ENCODE measurements around the gene ELFN1.

Gene ELFN1

DNA sequence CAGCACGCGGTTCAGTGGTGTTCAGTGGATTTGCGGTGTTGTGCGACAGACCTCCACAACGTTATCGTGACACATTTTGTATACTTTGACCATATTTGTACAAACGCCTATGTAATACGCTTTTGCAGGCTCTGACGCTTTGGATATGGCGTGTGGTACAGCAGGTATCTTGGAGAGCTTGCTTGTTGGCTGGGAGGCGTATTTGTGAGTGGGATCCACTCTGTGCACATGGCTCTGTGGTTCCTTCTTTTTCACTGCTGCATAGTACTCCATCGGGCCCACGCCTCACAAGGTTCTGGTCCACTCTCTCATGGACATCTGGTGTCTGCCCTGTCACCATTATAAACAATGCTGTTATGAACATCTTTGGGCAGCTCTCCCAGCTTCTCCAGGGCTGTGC lies 53.2 kb downstream of the ELFN1 start:
- Mint-ChIP-seq H3K27me3 (ENCODE audit: low read depth, poor library complexity) (peaks cover 3% of the 10 kb centered on the region), H3K9me3 (peaks cover 2% of the 10 kb centered on the region), H3K36me3 (ENCODE audit: low read depth) (peaks cover 40% of the 10 kb centered on the region)

DNA sequence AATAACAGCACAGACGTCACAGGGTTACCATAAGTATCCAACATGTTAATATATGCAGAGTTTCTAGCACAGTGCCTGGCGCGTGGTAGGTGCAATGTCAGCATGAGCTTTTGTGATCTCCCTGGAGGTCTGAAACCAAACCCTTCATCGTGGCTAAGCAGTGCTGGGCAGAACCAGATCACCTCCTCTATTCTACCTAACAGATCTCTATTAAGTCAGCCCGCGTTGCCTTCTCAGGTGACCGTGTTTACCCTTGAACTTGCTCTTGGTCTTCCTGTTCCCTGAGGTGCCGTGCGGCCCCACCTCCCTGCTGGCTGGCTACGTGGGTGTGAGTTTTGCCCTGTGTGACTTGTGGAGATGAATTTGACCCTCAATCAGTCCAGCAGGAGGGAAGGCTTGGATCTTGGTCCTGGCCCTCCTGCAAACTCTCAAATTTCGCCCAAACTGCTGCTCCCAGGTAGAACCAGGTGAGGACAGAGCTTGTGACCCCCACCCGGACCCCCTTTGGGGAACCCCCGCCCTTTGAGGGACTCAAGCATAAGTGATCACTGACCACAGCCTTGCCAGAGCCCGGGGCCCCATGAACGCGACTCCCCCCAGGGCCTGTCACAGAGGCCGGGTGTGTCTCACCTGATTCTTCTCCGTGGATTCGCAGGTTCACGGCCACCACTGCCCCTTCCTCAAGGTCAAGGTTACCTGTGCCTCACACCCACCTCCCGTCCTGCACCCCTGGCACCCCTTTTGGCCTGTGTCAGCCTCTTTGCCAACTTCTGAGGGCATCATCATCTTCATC lies 54.2 kb downstream of the ELFN1 start:
- Mint-ChIP-seq H3K27ac (no peak overlapping the region), H3K9me3 (peaks cover 6% of the 10 kb centered on the region), H3K4me1 (peaks cover 10% of the 10 kb centered on the region), H3K36me3 (ENCODE audit: low read depth) (peaks cover 44% of the 10 kb centered on the region), H3K4me3 (no peak overlapping the region), H3K27me3 (ENCODE audit: low read depth, poor library complexity) (peaks cover 7% of the 10 kb centered on the region)
- TF ChIP-seq, protein P1, sequence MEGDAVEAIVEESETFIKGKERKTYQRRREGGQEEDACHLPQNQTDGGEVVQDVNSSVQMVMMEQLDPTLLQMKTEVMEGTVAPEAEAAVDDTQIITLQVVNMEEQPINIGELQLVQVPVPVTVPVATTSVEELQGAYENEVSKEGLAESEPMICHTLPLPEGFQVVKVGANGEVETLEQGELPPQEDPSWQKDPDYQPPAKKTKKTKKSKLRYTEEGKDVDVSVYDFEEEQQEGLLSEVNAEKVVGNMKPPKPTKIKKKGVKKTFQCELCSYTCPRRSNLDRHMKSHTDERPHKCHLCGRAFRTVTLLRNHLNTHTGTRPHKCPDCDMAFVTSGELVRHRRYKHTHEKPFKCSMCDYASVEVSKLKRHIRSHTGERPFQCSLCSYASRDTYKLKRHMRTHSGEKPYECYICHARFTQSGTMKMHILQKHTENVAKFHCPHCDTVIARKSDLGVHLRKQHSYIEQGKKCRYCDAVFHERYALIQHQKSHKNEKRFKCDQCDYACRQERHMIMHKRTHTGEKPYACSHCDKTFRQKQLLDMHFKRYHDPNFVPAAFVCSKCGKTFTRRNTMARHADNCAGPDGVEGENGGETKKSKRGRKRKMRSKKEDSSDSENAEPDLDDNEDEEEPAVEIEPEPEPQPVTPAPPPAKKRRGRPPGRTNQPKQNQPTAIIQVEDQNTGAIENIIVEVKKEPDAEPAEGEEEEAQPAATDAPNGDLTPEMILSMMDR (IDR thresholded peaks at IDR 0.05): no peak
- DNase-seq: no peak

More for the DNA sequence above, 53.2 kb downstream of the ELFN1 start:
- TF ChIP-seq, protein P1 (IDR thresholded peaks at IDR 0.05): no peak
- Mint-ChIP-seq H3K4me3 (no peak overlapping the region), H3K27ac (no peak overlapping the region), H3K4me1 (peaks cover 10% of the 10 kb centered on the region)
- DNase-seq: no peak

DNA sequence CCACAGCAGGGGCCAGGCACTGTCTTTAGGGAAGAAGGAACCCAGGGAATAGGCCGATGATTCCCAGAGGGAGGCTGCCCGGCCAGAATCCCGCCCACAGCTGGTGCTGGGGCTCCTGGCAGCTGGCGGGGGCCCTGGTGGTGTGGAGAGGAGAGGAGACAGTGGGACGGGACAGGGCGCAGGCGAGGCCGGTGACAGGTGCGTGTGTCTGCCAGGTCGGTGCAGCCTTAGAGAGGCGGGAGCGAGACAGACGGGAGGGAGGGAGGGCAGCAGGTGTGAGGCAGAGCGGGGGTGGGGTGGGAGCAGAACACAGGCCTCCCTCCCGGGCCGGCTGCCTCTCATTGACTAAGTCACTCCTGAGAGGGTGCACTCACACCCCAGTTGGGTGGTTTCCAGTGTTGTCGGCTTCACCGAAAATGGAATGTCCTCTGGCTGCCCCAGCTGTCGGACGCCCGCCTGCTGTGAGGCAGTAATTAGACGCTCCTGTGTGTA lies 55.2 kb downstream of the ELFN1 start:
- Mint-ChIP-seq H3K4me3 (no peak overlapping the region), H3K9me3 (peaks cover 15% of the 10 kb centered on the region), H3K27ac (no peak overlapping the region), H3K36me3 (ENCODE audit: low read depth) (peaks cover 53% of the 10 kb centered on the region), H3K4me1 (peaks cover 10% of the 10 kb centered on the region), H3K27me3 (ENCODE audit: low read depth, poor library complexity) (peaks cover 7% of the 10 kb centered on the region)
- DNase-seq: no peak
- TF ChIP-seq, protein P1 (IDR thresholded peaks at IDR 0.05): no peak

DNA sequence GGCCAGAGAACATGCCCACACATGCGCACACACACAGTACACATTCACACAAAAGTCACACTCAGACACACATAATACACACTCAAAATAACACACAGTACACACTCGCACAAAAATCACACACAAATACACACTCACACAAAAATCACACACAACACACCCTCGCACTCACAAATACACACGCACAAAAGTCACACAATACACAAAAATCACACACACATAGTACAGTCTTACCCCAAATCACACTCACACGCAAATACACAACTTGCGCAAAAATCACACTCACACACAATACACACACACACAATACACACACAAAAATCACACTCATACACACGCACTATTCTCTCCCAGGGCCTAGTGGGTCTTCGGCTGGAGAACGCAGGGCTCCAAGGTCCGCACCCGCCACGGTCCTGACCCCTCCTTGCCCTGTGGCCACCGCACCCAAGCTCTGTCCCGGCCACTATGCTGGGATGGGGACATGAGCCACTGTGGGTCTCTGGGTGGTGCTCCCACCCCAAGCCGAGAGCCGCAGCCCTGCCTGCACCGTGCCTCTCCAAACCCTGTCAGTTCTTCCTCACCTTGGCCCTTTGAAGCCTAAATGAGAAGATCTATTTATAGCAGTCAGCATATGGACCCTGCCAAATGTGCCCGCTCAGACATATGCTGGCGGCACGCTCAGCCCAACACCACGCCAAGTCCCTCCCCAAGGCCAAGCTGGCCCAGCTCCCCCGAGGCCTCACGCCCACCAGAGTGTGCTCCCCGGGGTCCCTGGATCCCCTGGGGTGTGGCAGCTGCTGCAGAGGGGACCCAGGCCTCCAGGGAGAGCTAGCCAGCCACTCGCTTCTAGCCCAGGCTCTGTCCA lies 55.9 kb downstream of the ELFN1 start:
- Mint-ChIP-seq H3K4me1 (peaks cover 7% of the 10 kb centered on the region), H3K27ac (no peak overlapping the region), H3K36me3 (ENCODE audit: low read depth) (peaks cover 61% of the 10 kb centered on the region), H3K27me3 (ENCODE audit: low read depth, poor library complexity) (peaks cover 7% of the 10 kb centered on the region), H3K9me3 (peaks cover 23% of the 10 kb centered on the region), H3K4me3 (no peak overlapping the region)
- TF ChIP-seq, protein P1 (IDR thresholded peaks at IDR 0.05): no peak
- DNase-seq: no peak

DNA sequence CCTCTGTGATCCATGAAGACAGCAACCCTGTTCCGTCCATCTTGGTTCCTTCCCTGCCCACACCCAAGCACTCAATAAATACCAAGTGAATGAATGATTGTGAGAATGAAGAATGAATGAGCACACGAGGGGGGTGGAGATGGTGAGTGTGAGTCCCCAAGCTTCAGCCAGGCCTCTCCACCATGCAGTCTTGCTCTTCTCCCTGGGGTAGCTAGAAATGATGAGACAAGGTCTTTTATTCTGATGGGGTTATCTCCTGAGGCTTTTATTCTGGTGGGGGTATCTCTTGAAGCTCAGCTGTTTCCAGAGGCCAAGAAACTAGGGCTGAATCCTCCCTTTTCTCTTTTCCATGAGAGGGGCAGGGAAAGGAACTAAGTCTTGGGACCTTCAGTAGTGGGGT lies 57.0 kb downstream of the ELFN1 start:
- DNase-seq: no peak
- Mint-ChIP-seq H3K27me3 (ENCODE audit: low read depth, poor library complexity) (peaks cover 8% of the 10 kb centered on the region), H3K4me1 (peaks cover 7% of the 10 kb centered on the region), H3K9me3 (peaks cover 24% of the 10 kb centered on the region), H3K4me3 (no peak overlapping the region), H3K27ac (no peak overlapping the region), H3K36me3 (ENCODE audit: low read depth) (peaks cover 66% of the 10 kb centered on the region)
- TF ChIP-seq, protein P1 (IDR thresholded peaks at IDR 0.05): no peak
